HG03066 (cell line): ENCODE results near the gene SAMD15.
A peak's percentile ranks its signal among the peaks of the same experiment; 100 is the strongest.
"Not testable (repeated sequence)": the region's sequence is repeated elsewhere in the genome, so short reads cannot be mapped to it uniquely, and the experiment has no call there.

Experiments
- ATAC-seq: cut with Tn5 transposase; IDR thresholded peaks from one replicate; pipeline ENCODE4 v1.9.1; 2021; ENCODE audit warnings: low read depth; ENCODE audit not compliant: unreplicated experiment

SAMD15 gene

DNA sequence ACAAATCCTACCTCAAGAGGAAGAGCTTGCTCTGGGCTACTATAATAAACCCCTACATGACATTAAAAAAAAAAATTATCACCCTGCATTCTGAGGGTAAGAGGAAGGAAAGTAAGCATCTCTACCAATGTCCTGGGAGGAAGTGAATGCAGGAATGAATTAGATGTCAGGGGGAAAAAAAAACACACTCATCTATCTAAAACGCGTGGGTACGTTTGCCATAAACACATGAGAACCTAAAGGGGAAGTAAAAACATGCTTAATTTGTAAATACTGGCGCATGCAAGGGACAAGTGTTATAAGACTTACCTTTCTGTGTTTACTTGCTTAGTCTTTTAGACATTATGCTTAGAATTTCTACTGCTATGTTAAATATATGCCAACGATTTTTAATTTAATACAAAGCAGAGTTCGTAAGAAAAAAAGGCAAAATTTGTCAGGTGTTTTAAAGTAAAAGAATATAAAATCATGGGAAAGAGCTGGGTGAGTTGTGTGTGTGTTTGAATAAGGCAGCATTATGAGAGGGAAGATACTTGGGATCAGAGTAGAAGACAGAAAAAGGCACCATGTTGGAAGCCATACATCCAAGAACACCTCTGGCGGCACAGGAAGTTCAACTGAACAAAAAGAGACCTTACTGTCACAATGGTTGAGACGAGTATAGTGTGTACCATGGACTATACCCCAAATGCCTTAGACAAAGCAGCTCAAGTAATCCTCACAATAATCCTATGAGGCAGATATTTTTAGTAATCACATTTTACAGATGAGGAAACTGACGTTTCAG is 1.8 kb upstream of the SAMD15 start:
- ATAC-seq, result no peak

- ATAC-seq, result peak; percentile 20
Measured at GRCh38 chr14:77375973-77376770, 1.0 kb upstream of the SAMD15 start.

DNA sequence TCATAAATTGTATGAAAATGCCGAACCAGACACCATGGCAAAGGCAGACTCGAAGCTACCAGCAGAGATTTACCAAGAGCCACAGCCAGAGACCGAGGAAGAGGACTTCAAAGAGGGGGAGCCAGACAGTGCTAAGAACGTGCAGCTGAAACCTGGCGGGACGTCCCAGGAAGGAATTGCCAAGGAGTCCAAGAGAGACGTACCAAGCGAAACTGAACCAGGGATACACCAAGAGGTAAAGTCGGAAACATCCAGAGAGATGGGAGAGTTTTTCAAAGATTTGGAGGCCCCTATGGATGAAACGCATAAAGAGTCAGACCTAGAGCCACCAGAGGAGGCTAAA is 294 bp downstream of the SAMD15 start:
- ATAC-seq, result peak; percentile 6

DNA sequence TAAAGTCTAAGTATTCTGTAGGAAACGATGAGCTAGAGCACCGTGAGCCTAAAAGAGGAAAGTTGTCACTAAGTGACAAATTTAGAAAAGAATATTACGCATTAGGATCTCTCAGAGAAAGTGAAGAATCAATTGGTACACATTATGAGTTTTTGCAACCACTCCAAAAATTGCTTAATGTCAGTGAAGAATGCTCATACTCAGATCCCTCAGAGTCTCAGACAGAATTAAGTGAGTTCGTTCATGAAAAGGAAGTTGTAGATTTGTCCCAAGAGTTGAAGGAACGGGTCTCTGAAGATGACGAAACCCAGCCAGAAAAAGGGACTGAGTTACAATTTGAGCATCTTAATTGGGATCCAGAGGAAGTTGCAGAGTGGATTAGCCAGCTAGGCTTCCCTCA is 1.5 kb downstream of the SAMD15 start:
- ATAC-seq, result no peak

GRCh38 chr14:77390188-77390587 is 13.0 kb downstream of the SAMD15 start:
- ATAC-seq, result no peak

DNA sequence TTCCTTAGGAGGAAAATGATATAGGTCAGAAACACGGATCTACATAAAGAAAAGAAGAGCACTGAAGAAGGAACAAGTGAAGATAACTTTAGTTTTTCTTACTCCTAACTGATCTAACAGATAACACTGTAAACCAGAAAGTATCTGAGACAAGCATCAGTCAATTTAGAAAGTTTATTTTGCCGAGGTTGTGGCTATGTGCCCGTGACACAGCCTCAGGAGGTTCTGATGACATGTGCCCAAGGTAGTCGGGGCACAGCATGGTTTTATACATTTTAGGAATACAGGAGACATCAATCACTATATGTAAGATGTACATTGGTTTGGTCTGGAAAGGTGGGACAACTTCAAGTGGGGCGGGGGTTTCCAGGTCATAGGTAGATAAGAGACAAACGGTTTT is 23.0 kb downstream of the SAMD15 start:
- ATAC-seq, result no peak

- ATAC-seq, result no peak
Measured at GRCh38 chr14:77403768-77404167, 26.6 kb downstream of the SAMD15 start.

DNA sequence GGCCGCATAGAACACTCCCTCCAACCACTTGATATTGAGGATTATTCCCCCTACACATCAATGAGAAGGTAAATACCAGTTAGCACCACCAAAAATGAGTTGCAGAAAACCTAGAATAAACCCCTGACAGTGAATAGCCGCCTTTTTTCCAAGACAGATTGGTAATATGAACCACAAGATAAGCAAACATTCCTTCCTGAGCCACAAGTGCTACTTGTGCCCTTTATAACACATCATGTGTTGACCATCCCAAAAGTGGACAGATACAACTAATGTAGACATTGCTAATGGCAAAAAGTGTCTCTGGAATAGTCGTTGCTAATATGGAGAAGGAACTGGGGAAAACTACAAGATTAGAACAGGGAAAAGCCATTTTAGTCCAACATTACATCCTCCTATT is 28.9 kb downstream of the SAMD15 start:
- no peak for ATAC-seq

DNA sequence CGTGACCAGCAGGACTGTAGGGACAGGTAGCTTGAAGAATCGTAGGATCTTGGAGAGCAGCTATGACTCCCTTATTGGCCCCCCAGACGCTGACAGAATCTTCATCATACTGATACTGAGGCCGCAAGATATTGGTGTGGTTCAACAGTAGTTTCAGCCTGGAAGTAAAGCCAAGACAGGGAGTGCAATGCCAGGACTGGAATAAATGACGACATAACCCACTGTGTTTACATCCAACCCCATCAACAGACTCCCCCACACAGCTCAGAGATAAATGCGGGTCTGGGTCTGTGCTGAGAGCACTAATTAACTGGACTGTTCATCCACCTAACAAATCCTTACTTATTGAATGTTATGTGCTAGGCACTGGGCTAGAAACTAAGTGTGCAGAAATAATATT is 29.5 kb downstream of the SAMD15 start:
- ATAC-seq, result no peak

GRCh38 chr14:77407158-77407557 is 30.0 kb downstream of the SAMD15 start:
- ATAC-seq, result no peak

GRCh38 chr14:77409131-77409533 is 32.0 kb downstream of the SAMD15 start:
- no peak for ATAC-seq

GRCh38 chr14:77415403-77416030 is 38.3 kb downstream of the SAMD15 start:
- ATAC-seq, result not testable (repeated sequence)

DNA sequence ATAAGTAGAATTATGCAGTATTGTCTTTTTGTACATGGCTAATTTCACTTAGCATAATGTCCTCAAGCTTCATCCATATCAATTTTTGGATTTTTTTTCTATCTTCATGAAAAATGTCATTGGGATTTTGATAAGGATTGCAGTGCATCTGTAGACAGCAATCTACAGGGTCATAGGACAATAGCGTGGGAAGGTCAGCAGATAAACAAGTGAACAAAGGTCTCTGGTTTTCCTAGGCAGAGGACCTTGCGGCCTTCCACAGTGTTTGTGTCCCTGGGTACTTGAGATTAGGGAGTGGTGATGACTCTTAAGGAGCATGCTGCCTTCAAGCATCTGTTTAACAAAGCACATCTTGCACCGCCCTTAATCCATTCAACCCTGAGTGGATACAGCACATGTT is 38.9 kb downstream of the SAMD15 start:
- not testable (repeated sequence) for ATAC-seq

- no peak for ATAC-seq
Measured at GRCh38 chr14:77416836-77417235, 39.7 kb downstream of the SAMD15 start.

DNA sequence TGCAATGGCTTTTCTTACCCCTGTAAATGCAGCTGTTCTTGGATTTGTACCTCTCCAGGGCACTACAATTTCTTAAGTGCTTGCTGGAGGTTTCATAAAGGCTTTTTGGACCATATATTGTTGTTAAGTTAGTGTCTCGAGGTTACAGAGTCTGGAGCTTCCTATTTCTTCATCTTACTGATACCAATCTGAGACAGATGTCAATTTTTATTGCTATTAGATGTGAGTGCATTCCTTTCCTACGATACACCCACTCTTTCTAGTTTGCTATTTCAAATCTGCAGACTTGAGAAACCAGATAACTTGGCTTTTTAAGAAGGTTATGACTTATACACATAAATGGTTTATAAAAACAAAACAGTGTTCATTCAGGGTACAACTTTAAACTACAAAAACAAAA is 44.0 kb downstream of the SAMD15 start:
- ATAC-seq, result no peak

GRCh38 chr14:77423423-77423822 is 46.2 kb downstream of the SAMD15 start, which contains the start of gene NOXRED1:
TSS of gene NOXRED1 (minus strand) at chr14:77423523. CDS start at chr14:77422889, 634 bp downstream.
- no peak for ATAC-seq

- no peak for ATAC-seq
Measured at GRCh38 chr14:77424862-77425261, 47.7 kb downstream of the SAMD15 start.

DNA sequence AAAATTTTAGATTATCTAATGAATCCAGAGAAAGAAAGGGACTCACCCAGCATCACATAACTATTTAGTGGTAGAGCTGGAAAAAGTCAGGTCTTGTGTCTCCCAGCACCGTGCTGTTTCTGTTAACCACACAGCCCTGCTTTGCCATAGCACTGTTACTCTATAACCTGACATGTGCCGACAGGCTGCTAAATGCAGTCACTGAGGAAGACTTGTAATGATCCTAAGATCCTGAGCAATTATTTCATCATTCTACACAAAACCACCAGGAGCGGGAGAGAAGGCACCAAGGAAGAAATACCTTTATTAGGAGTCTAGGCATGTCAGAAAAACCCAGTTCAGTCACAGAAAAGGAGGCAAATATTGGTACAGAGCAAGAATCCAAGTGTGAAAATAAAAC is 49.2 kb downstream of the SAMD15 start:
- no peak for ATAC-seq

- ATAC-seq, result no peak
Measured at GRCh38 chr14:77436042-77436441, 58.9 kb downstream of the SAMD15 start.

GRCh38 chr14:77438596-77438995 is 61.4 kb downstream of the SAMD15 start:
- no peak for ATAC-seq

GRCh38 chr14:77439861-77440260 is 62.7 kb downstream of the SAMD15 start:
- no peak for ATAC-seq
